GM21515 (cell line): ENCODE data around the gene ZNF280C.

Experiments
- ATAC-seq: cut with Tn5 transposase; IDR thresholded peaks from one replicate; pipeline ENCODE4 v1.9.1; 2021; ENCODE audit not compliant: unreplicated experiment

ZNF280C gene

GRCh38 chrX:130179579-130180215, 89.0 kb downstream of the ZNF280C start:
- no peak for ATAC-seq

DNA sequence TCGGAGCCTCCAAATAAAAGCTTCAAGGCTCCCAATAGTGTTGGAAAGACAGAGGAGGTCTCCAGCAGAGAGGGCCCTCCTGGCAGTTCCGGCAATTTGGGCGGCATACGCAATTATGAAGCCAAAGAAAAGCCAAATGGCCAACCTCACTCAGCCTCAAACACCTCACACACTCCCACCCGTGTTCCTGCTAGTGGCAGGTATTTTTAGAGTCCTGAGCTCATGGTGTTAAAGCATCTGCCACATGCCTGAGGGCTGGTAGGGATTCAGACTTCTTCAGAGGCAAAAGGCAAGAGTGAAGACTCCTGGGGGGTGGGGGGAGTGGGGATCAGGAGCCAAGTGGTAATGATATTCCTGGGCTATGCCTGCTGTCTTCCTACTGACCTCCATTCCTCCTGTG, 89.5 kb downstream of the ZNF280C start:
- no peak for ATAC-seq

DNA sequence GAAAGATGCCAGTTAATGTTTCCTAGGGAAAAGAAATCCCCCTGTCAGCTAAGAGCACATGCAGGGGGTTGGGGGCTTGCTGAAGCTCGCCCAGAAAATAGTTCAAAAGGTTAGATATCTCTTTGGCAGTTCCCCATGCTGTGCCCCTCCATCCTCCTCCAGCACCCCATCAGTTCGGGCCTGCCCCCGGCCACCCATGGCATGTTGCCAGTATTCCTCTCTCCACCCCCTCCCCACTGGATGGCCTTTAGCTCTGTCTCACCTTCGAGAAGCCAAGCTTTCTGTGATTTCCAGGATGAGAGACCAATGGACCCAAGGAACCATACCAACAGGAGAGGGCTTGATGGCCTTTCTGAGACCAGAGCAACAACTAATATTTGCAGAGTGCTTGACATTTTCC, 91.8 kb downstream of the ZNF280C start:
- ATAC-seq = no peak

GRCh38 chrX:130176354-130176776, 92.3 kb downstream of the ZNF280C start:
- peak; percentile 74 for ATAC-seq

GRCh38 chrX:130174937-130175336, 93.8 kb downstream of the ZNF280C start:
- no peak for ATAC-seq

DNA sequence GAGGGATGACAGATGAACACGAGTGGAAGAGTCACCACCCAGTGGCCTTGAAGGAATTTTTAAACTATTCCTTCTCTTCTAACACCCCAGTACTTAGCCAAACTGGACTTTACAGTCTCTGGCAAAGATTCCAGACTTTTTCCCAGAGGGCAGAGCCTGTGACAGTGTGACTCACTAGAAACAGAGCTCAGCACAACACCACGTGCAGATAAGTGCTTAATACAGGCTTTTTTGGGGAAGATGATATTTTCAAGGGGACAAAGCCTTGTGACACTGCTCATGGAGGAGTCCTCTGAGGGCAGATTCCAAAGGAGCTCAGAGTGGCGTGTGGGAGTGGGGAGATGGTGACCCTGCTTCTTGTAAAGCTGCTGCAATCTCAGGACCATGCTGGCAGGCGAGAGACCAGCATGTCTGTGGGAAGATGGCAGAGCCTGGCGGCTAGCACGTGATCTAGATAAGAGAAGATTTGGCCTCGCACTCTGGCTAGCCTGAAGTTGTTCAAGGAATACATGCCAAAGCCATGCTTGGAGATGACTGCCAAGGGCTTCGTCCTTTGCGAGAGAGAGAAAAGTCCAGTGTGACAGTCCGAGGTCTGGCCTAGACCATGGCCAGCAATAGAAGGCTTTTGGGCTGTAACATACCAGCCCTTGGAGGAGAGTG, 94.5 kb downstream of the ZNF280C start:
- ATAC-seq = no peak

GRCh38 chrX:130173190-130173895, 95.4 kb downstream of the ZNF280C start:
- ATAC-seq = peak; percentile 39

- ATAC-seq = no peak
Observed at GRCh38 chrX:130172127-130172845, 96.4 kb downstream of the ZNF280C start.

DNA sequence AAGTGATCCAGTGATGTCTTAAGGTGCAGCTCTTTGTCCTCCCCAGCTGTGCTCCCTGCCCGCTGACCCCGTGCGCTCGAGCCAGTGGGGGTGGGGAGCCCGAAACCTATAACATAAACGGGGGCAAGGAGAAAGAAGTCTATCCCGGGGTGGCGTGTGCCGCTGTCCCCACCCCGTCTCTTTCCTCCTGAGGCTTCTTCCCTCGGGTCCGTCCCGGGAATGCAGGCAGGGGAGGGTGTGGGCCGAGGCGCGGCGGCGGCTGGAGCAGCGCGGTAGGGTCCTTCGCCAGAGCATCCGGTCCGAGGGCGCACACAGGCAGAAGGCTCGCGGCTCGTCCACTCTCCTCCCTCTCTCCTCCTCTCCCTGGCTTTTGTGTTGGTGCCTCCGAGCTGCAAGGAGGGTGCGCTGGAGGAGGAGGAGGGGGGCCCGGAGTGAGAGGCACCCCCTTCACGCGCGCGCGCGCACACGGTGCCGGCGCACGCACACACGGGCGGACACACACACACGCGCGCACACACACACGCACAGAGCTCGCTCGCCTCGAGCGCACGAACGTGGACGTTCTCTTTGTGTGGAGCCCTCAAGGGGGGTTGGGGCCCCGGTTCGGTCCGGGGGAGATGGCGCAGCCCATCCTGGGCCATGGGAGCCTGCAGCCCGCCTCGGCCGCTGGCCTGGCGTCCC, 97.1 kb downstream of the ZNF280C start, which contains the start of gene RAB33A:
RAB33A (plus strand) TSS at position 517 of the 681 bp plus-strand sequence; CDS start at position 618, 101 bp downstream.
- peak; percentile 9 for ATAC-seq

- ATAC-seq = peak; percentile 73
Observed at GRCh38 chrX:130170752-130171445, 97.8 kb downstream of the ZNF280C start.

DNA sequence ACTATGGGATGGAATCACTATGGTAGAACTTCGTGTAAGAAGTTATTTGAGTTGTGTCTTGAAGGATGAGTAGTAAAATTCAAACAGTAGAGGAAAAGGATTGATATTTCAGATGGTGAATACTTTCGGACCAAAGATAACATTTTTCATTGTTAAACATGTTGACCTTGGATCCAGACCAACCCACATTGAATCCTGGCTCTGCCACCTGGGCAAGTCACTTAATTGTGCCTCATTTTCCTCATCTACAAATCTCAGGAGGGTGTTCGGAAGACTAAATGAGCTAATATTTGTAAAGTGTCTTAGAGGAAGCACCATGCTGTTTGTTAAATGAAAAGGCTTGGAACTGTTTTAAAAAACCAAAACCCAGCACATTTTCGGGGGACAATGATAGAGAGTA, 101.7 kb downstream of the ZNF280C start:
- ATAC-seq = no peak

DNA sequence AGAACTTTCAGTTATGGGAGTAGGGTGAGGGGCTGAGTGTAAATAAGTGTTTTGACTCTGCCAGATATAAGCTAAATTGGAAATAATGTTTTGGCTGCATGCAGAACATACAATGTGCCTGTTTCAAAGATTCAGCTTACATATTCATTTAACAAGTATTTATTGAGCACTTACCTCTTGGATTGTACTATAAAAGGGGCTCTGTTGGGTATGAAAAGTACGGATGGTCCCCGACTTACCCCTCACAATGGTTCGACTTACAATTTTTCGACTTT, 102.3 kb downstream of the ZNF280C start:
- ATAC-seq = no peak

DNA sequence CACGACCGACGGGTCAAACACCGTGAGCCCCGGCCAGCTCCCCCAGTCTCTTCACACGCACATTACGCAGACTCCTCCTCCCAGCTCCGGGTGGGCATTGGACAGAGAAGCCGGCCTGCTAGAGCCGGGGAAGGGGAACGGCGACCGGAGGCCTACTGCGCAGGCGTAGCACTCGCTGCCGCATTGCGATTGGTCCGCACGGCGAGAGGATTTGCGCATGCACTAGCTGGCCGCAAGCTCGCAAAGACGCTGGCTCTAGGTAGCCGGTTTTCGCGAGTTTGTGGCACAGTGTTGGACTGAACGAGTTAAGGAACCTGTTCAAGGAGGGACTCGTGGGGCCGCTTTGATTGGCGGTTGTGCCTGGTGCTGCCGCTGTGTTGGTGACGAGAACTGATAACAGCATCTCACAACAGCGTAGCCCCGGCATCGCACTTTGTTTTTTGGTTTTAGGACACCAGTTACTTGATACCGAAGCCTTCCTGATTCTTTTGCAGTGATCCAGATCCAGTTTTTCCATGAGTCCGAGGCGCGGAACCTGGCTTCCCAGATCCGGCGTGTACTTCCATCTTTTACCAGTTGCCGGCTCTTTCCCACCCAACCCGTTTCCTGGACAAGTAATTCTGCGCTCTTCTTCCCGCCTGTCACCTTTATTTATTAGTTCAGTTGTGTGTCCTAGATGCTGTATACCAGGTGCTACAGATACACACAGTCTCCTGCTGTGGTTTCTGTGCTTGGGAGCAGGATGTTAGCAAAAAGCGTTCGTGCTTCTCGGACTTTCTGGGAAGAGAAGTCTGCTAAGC, 102.8 kb downstream of the ZNF280C start, which contains the start of gene AIFM1:
AIFM1 (minus strand) TSS at position 139 of the 800 bp plus-strand sequence. CDS start 185 bp downstream, outside the sequence.
- ATAC-seq = peak; percentile 90

- no peak for ATAC-seq
Observed at GRCh38 chrX:130165181-130165702, 103.5 kb downstream of the ZNF280C start.

DNA sequence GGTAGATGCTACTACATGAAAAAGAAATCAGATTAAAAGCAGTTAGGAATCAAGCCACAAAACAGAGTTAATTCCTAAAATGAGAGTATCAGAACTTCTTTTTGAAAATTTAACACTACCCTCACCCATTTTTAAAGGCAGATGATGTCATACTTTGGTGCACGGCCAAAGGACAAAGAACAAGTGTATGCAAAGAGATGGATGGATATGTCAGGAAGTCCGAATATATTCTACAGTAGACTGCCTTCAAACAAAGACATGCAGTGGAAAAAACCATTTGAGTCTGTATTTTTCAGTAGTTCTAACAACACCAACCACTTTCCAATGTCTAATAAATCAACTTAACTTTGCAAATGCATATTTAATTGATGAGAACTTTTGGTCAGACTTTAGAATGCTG, 105.3 kb downstream of the ZNF280C start:
- no peak for ATAC-seq

DNA sequence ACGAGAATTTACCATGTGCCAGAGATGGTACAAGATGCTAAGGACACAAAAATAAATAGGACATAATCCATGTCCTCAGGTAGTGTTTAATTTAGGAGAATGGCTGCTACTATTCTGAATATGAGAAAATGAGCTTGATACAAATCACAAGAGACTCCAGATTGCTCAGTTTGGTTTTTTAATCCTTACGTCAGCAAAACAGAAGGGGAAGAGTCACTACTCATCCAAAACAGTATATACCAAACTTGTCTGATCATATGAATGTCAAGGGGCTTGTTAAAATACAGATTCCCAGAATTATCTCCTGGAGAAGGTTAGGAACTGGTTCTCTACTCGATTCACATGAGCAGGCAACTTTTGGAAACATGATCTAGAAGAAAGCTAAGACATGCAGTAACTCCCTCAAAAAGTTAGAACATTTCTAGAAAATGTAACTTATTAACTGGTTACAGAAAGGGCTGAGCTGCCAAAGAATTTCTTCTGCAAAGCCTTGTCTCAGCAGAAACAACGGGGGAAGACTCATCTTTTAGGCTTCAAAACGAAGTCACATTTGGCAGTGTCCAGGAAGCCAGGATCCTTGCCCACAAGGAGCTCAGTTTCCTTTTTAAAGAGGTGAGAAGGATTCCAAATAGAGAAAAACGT, 106.5 kb downstream of the ZNF280C start:
- ATAC-seq = no peak

- ATAC-seq = no peak
Observed at GRCh38 chrX:130159776-130160175, 108.9 kb downstream of the ZNF280C start.

DNA sequence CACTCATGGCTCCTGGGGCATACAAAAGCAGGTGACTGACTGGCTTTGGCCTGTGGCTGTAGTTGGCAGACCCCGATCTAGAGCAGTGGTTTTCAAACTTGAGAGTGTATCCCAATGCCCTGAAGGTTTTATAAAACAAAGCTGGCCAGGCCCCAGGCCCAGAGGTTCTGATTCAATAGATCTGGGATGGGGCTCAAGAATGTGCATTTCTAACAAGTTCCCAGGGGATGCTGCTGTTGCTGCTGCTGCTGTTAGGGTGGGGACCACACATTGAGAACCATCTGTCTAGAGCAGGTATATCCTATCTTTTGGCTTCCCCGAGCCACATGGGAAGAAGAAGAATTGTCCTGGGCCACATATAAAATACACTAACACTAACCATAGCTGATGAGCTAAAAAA, 110.4 kb downstream of the ZNF280C start:
- no peak for ATAC-seq

DNA sequence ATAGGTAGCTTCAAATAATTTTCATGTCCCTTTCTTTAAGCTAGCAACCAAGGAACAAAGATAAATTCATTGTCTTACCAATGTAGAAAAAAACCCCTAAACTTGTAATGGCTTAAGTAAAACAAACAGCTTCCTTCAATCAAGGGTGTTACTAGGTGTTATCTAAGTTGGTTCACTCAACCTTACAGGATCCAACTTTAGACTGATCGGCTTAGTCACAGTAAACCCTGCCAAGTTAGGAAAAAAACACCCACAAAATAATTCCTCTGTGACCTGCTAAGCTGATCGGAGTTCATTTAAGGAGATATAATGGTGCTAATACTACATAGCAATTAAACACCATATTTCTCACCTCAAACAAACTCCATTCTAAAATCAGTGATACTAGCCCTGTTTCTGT, 113.1 kb downstream of the ZNF280C start:
- ATAC-seq = no peak
